ENCODE measurements around the gene ATXN1L.

DNA sequence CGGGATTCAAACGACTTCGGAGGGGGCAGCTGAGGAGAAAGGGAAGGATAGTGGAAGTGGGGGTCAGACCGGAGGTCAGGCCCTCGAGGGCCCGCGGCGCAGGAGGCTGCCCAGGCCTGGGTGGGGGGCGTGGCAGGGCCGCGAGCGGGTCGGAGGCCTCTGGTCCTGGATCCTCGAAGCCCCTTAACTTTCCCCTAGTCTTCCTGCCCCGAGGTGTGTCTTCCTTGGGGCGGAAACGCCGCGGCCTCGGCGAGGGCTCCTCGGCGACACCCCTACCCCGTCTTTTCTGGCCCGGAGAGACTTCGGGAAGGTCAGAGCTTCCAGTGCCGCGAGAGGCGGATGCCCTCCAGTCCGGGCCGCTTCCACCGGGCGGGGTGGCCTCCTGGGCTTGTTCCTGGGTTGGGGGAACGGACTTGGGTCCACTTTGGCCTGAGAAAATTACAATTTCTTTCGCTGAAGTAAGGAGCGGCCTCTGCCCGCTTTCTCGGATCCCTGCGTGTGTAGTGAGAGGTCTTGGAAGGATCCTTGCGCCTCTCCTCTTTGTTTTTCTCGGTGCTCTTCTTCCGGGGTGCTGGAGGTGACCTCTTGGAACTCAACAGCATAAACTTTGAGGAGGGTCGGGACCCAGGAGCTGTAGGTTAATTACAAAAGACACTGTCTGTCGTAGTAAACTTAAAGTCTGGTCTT is 50.0 kb downstream of the ATXN1L start:
- TF ChIP-seq, protein P1, sequence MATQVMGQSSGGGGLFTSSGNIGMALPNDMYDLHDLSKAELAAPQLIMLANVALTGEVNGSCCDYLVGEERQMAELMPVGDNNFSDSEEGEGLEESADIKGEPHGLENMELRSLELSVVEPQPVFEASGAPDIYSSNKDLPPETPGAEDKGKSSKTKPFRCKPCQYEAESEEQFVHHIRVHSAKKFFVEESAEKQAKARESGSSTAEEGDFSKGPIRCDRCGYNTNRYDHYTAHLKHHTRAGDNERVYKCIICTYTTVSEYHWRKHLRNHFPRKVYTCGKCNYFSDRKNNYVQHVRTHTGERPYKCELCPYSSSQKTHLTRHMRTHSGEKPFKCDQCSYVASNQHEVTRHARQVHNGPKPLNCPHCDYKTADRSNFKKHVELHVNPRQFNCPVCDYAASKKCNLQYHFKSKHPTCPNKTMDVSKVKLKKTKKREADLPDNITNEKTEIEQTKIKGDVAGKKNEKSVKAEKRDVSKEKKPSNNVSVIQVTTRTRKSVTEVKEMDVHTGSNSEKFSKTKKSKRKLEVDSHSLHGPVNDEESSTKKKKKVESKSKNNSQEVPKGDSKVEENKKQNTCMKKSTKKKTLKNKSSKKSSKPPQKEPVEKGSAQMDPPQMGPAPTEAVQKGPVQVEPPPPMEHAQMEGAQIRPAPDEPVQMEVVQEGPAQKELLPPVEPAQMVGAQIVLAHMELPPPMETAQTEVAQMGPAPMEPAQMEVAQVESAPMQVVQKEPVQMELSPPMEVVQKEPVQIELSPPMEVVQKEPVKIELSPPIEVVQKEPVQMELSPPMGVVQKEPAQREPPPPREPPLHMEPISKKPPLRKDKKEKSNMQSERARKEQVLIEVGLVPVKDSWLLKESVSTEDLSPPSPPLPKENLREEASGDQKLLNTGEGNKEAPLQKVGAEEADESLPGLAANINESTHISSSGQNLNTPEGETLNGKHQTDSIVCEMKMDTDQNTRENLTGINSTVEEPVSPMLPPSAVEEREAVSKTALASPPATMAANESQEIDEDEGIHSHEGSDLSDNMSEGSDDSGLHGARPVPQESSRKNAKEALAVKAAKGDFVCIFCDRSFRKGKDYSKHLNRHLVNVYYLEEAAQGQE (IDR thresholded peaks at IDR 0.05; ENCODE audit: insufficient read depth in 1 of 2, low read depth in 2 of 2, low read length in 2 of 2): no peak
- TF ChIP-seq SIN3A (IDR thresholded peaks at IDR 0.05; ENCODE audit: borderline replicate concordance, insufficient read depth, low read length) (0 out of 2 replicates have a peak, but pooled peaks have one; percentile 11), POLR2AphosphoS5 (IDR thresholded peaks at IDR 0.05; ENCODE audit: low read depth, low read length) (no peak)

Data from PFSK-1 (cell line).